ENCODE data around the gene RSPRY1.

Gene RSPRY1

DNA sequence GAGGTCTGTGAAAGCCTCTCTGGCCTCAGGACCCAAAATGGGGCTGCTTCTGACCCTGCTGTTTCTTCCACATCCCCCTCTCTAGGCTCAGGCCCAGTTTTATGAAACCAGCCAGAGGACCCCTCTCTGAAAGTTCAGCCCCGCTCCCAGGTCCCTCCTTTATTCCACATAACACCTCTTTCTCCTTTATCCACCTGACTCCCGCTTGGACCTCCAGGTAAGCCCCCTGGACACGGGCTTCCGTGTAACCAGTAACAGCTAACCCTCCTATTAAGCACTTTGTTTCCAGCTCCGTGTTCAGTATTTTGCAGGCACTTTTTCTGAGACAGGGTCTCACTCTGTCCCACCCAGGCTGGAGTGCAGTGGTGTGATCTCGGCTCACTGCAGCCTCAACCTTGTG, 37.6 kb upstream of the RSPRY1 start:
- no peak overlapping the region for H3K27ac ChIP-seq
- TF ChIP-seq, protein P1, sequence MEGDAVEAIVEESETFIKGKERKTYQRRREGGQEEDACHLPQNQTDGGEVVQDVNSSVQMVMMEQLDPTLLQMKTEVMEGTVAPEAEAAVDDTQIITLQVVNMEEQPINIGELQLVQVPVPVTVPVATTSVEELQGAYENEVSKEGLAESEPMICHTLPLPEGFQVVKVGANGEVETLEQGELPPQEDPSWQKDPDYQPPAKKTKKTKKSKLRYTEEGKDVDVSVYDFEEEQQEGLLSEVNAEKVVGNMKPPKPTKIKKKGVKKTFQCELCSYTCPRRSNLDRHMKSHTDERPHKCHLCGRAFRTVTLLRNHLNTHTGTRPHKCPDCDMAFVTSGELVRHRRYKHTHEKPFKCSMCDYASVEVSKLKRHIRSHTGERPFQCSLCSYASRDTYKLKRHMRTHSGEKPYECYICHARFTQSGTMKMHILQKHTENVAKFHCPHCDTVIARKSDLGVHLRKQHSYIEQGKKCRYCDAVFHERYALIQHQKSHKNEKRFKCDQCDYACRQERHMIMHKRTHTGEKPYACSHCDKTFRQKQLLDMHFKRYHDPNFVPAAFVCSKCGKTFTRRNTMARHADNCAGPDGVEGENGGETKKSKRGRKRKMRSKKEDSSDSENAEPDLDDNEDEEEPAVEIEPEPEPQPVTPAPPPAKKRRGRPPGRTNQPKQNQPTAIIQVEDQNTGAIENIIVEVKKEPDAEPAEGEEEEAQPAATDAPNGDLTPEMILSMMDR (IDR thresholded peaks at IDR 0.05), result no peak
- no peak for TF ChIP-seq ZFX (IDR thresholded peaks at IDR 0.05; ENCODE audit: borderline replicate concordance)

- TF ChIP-seq, protein P1 (IDR thresholded peaks at IDR 0.05), result no peak
- no peak for TF ChIP-seq ZFX (IDR thresholded peaks at IDR 0.05; ENCODE audit: borderline replicate concordance)
- H3K27ac ChIP-seq, result no peak overlapping the region
These were observed 36.7 kb upstream of the RSPRY1 start for GRCh38 chr16:57149391-57149790.

DNA sequence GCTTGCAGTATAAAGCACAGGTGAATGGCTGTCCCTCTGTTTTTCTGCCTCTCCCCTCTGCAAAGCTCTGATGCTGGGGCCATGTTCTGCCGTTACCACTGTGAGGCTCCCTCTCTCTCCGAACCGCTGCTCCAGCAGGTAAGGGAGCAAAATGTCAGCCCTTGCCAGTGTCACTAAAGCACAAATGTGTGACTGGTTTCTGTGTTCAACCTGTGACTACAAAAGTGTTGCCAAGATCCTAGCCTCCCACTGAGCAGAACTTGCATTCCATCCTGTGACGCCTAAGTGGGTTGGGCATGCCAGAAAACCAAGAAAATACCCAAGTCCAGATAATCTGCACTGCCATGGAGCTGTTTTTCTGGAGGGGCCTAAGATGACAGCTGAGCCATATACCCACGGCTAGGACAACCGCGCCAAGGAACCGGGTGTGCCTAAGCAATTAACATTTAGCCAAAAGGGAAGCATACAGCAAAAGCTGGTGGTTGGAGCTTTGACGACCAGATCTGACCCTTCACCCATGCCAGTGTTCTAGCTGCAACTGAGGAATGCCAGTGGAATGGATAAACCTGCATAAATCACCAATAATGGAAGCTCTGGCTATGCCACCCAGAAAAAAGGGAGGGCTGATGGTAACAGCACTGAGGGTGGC, 35.3 kb upstream of the RSPRY1 start:
- no peak for TF ChIP-seq ZFX (IDR thresholded peaks at IDR 0.05; ENCODE audit: borderline replicate concordance)
- TF ChIP-seq, protein P1 (IDR thresholded peaks at IDR 0.05), result no peak
- no peak overlapping the region for H3K27ac ChIP-seq

GRCh38 chr16:57151369-57151768, 34.8 kb upstream of the RSPRY1 start:
- H3K27ac ChIP-seq, result no peak overlapping the region
- TF ChIP-seq, protein P1 (IDR thresholded peaks at IDR 0.05), result no peak
- no peak for TF ChIP-seq ZFX (IDR thresholded peaks at IDR 0.05; ENCODE audit: borderline replicate concordance)

DNA sequence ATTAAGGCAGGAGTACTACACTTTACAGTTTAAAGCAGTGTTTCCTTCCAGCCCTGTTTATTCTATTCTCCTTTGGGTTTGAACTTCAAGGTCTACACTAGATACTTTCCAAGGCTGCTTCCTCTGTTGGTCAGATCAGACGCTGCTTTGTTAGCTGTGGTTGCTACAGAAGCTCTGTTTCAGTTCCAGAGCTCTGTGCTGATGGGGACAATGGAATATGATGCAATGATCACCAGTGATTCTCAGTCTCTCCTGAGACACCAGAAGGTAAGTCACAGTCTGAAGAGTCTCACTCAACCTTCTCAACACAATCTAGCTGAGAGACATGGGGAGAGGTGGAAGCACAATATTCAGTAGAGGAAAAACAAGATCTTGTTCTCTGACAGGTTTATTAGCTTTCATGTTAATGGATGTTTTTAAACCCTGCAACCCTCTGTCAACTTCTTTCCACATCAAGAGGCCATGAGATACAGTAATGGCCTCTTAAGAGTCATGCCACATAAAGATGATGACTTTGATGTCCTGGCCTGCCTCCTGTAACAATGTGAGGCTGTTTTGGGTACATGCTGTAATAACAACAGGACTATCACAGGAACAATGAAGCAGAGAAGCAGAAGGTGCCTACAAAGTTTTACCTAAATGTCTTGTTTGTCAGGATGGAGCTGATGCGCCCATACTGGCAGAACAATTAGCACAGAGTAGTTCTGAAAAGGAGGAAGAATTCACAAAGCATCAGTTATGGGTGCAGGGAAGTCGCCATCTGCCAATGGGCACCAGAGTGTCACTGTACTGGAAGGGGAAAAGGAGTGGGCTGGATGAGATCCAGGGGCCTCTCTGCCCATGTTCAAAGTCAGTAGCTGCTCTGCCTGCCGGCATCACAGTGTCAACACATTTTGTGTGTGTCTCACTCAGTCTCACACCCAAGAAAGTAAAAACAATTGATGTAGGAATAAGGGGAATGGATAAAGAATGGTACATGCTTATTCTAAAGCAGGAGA, 33.7 kb upstream of the RSPRY1 start:
- H3K27ac ChIP-seq, result no peak overlapping the region
- TF ChIP-seq ZFX (IDR thresholded peaks at IDR 0.05; ENCODE audit: borderline replicate concordance), result no peak
- TF ChIP-seq, protein P1 (IDR thresholded peaks at IDR 0.05), result no peak

DNA sequence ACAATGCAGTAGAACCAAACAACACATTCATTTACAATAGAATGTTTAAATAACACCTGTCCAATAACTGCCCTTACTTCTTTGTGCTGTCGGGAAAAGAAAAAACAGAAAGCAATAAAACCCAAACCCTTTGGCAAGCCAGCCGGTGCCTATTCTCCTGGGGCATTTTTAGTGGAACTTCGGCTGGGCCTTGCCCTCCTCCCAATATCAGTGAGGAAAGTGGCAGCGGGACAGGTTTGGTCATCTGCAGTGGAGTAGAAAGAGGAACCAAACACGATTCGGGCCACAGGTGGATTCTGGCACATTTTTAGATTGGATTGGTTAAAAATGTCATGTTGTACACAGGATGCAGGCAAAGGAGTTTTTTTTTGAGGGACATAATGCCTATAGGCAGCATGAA, 32.3 kb upstream of the RSPRY1 start:
- H3K27ac ChIP-seq, result no peak overlapping the region
- no peak for TF ChIP-seq ZFX (IDR thresholded peaks at IDR 0.05; ENCODE audit: borderline replicate concordance)
- TF ChIP-seq, protein P1 (IDR thresholded peaks at IDR 0.05), result no peak
